Neural cell (in vitro differentiated cells): ENCODE data around the gene ISCA2. TPM values are rescaled to one million over a fixed set of nuclear protein-coding genes. Genes with fewer than 3 reads are reported as not detected.

ENCODE experiments used
- H2AFZ ChIP-seq: fragments of 200-600, 300-800 bp; sonication (generic), shearing (Covaris generic); 2 replicates; pipeline ENCODE4 v1.6.0; 2014; ENCODE audit warnings: low read depth, mild to moderate bottlenecking, antibody characterized with exemption, low read length, moderate library complexity
- H3F3A ChIP-seq: fragments of 200-600 bp; shearing (Covaris generic); 2 replicates; pipeline ENCODE4 v1.6.1; 2016; ENCODE audit warnings: mild to moderate bottlenecking, moderate library complexity, mixed read lengths, antibody characterized with exemption, low read length; ENCODE audit not compliant: insufficient read depth, poor library complexity, severe bottlenecking
- H3K27ac ChIP-seq: fragments of 200-600, 300-800 bp; sonication (generic), shearing (Covaris generic); 2 replicates; pipeline ENCODE4 v1.5.1; 2014; ENCODE audit warnings: mild to moderate bottlenecking, low read length, moderate library complexity
- H3K27me3 ChIP-seq: fragments of 300-800, 200-600 bp; sonication (generic), shearing (Covaris generic); 2 replicates; pipeline ENCODE4 v1.6.0; 2014; ENCODE audit warnings: mild to moderate bottlenecking, low read depth, low read length, moderate library complexity; ENCODE audit not compliant: insufficient read depth
- H3K36me3 ChIP-seq: fragments of 300-800, 200-600 bp; sonication (generic), shearing (Covaris generic); 2 replicates; pipeline ENCODE4 v1.5.1; 2014; ENCODE audit warnings: mild to moderate bottlenecking, antibody characterized with exemption, low read length, moderate library complexity; ENCODE audit not compliant: insufficient read depth
- H3K4me2 ChIP-seq: fragments of 300-800, 200-600 bp; sonication (generic), shearing (Covaris generic); 2 replicates; pipeline ENCODE4 v1.6.0; 2014; ENCODE audit warnings: mild to moderate bottlenecking, low read length
- H3K4me3 ChIP-seq: fragments of 300-800, 200-600 bp; sonication (generic), shearing (Covaris generic); 2 replicates; pipeline ENCODE4 v1.5.1; 2014; ENCODE audit warnings: mild to moderate bottlenecking, low read length, moderate library complexity
- H3K79me2 ChIP-seq: fragments of 200-600 bp; shearing (Covaris generic); replicated peaks from 2 replicates; pipeline ENCODE4 v1.6.0; 2014; ENCODE audit warnings: mild to moderate bottlenecking, low read length, moderate library complexity; ENCODE audit not compliant: insufficient read depth
- H3K9ac ChIP-seq: fragments of 300-800, 200-600 bp; sonication (generic), shearing (Covaris generic); 2 replicates; pipeline ENCODE4 v1.6.1; 2016; ENCODE audit warnings: mild to moderate bottlenecking, low read length, mixed read lengths
- H3K9me2 ChIP-seq: fragments of 200-600 bp; shearing (Covaris generic); 2 replicates; pipeline ENCODE4 v1.6.1; 2016; ENCODE audit warnings: mild to moderate bottlenecking, low read length, mixed read lengths; ENCODE audit not compliant: insufficient read depth
- H3K9me3 ChIP-seq: fragments of 200-600, 300-800 bp; sonication (generic), shearing (Covaris generic); 2 replicates; pipeline ENCODE4 v1.6.1; 2016; ENCODE audit warnings: mild to moderate bottlenecking, mixed run types, low read length, moderate library complexity, mixed read lengths
- H4K20me1 ChIP-seq: fragments of 200-600 bp; shearing (Covaris generic); 2 replicates; pipeline ENCODE4 v1.6.1; 2016; ENCODE audit warnings: mild to moderate bottlenecking, mixed run types; ENCODE audit not compliant: insufficient read depth
- CTCF ChIP-seq: fragments of 450-650 bp; IDR thresholded peaks from 2 replicates; pipeline ENCODE4 v1.5.1; 2014; ENCODE audit warnings: antibody characterized with exemption, mild to moderate bottlenecking, moderate library complexity; ENCODE audit not compliant: poor library complexity, severe bottlenecking
- EP300 ChIP-seq: fragments of 450-650 bp; conservative IDR thresholded peaks from 2 replicates; pipeline ENCODE4 v1.6.1; 2014; ENCODE audit warnings: antibody characterized with exemption, mild to moderate bottlenecking, moderate library complexity; ENCODE audit not compliant: poor library complexity, severe bottlenecking
- EZH2 ChIP-seq: fragments of 200-600, 300-800 bp; shearing (Covaris generic), sonication (generic); IDR thresholded peaks from 2 replicates; pipeline ENCODE4 v1.6.1; 2014; ENCODE audit warnings: antibody characterized with exemption, low read length, borderline replicate concordance, mild to moderate bottlenecking; ENCODE audit not compliant: insufficient read depth, poor library complexity, severe bottlenecking
- MXI1 ChIP-seq: fragments of 450-650 bp; conservative IDR thresholded peaks from 2 replicates; pipeline ENCODE4 v1.6.1; 2014; ENCODE audit warnings: antibody characterized with exemption, mild to moderate bottlenecking; ENCODE audit not compliant: poor library complexity, severe bottlenecking
- POLR2AphosphoS5 ChIP-seq: IDR thresholded peaks from 2 replicates; pipeline ENCODE4 v1.6.1; 2012
- RAD21 ChIP-seq: fragments of 450-650 bp; conservative IDR thresholded peaks from 2 replicates; pipeline ENCODE4 v1.6.1; 2014; ENCODE audit warnings: antibody characterized with exemption, mild to moderate bottlenecking, moderate library complexity
- REST ChIP-seq: IDR thresholded peaks from 2 replicates; pipeline ENCODE4 v1.6.1; 2012; ENCODE audit warnings: borderline replicate concordance
- SMC3 ChIP-seq: fragments of 450-650 bp; conservative IDR thresholded peaks from 2 replicates; pipeline ENCODE4 v1.6.1; 2014; ENCODE audit warnings: antibody characterized with exemption, mild to moderate bottlenecking, moderate library complexity; ENCODE audit not compliant: poor library complexity
- TAF1 ChIP-seq: IDR thresholded peaks from 2 replicates; pipeline ENCODE4 v1.6.1; 2012; ENCODE audit warnings: low read depth
- polyA plus RNA-seq: library from polyadenylated mRNA; depleted of rRNA; stranded (reverse); fragments of >200 nt; gene quantifications from 2 replicates; pipeline ENCODE4 v1.2.3, GENCODE V29; 2014

The ISCA2 gene
- polyA plus RNA-seq, 1 donor from 2014 or later, result 45.1 TPM

GRCh38 chr14:74506411-74506851 is 12.9 kb downstream of the ISCA2 start:
- H3K9ac ChIP-seq, result no peak overlapping the region
- no peak overlapping the region for H3K4me3 ChIP-seq
- H3K4me2 ChIP-seq, result no peak overlapping the region
- H3K36me3 ChIP-seq, result no peaks in the 10 kb centered on the region
- no peak overlapping the region for H3K27ac ChIP-seq
- no peaks in the 10 kb centered on the region for H3K27me3 ChIP-seq
- no peaks in the 10 kb centered on the region for H4K20me1 ChIP-seq
- H2AFZ ChIP-seq, result no peak overlapping the region
- no peaks in the 10 kb centered on the region for H3F3A ChIP-seq
- no peak for TF ChIP-seq RAD21
- TF ChIP-seq EZH2, result no peak
- no peak for TF ChIP-seq CTCF
- no peak for TF ChIP-seq REST
- TF ChIP-seq TAF1, result no peak
- H3K9me2 ChIP-seq, result no peaks in the 10 kb centered on the region
- H3K79me2 ChIP-seq, result no peaks in the 10 kb centered on the region
- H3K9me3 ChIP-seq, result no peaks in the 10 kb centered on the region

GRCh38 chr14:74507085-74507484 is 13.5 kb downstream of the ISCA2 start:
- Histone ChIP-seq H3F3A (no peaks in the 10 kb centered on the region), H3K36me3 (no peaks in the 10 kb centered on the region), H3K79me2 (no peaks in the 10 kb centered on the region), H4K20me1 (no peaks in the 10 kb centered on the region), H3K4me3 (no peak overlapping the region), H2AFZ (no peak overlapping the region), H3K4me2 (no peak overlapping the region), H3K27ac (no peak overlapping the region), H3K9ac (no peak overlapping the region), H3K9me2 (no peaks in the 10 kb centered on the region), H3K9me3 (no peaks in the 10 kb centered on the region), H3K27me3 (no peaks in the 10 kb centered on the region)
- TF ChIP-seq SMC3, result no peak
- no peak for TF ChIP-seq MXI1
- no peak for TF ChIP-seq CTCF
- no peak for TF ChIP-seq POLR2AphosphoS5
- no peak for TF ChIP-seq REST
- no peak for TF ChIP-seq EZH2
- TF ChIP-seq TAF1, result no peak
- TF ChIP-seq EP300, result no peak
- no peak for TF ChIP-seq RAD21
